Testis (tissue), 2 donors: Measurements from ENCODE around the gene EFNA5.

Experiments used
- CTCF ChIP-seq, 3 experiments: fragments of 450-650 bp in 2 of 3; fragments of 200-600 bp in 1 of 3; sonication (generic) in 1 of 3; IDR thresholded peaks; one replicate each; pipeline ENCODE4 v1.5.1; 2016 to 2019; ENCODE audit warnings: antibody characterized with exemption in 3 of 3, mild to moderate bottlenecking in 2 of 3, moderate library complexity in 1 of 3
- POLR2A ChIP-seq: fragments of 450-650 bp; IDR thresholded peaks from one replicate; pipeline ENCODE4 v1.6.1; 2017; ENCODE audit warnings: antibody characterized with exemption, mild to moderate bottlenecking, moderate library complexity

GRCh38 chr5:107474361-107474715, 196.4 kb downstream of the EFNA5 start:
- no peak for TF ChIP-seq CTCF (IDR thresholded peaks at IDR 0.05)
- TF ChIP-seq POLR2A, result no peak
